Breast epithelium (tissue), 4 donors: ENCODE results near the gene ATXN7L1. TPM values are rescaled to one million over a fixed set of nuclear protein-coding genes. Genes with fewer than 3 reads are reported as not detected.

Experiments
- DNase-seq, 2 donors: peaks; one replicate each; pipeline ENCODE4 v3.0.0-alpha.2; 2019; ENCODE audit warnings: low spot score in 2 of 2
- H3K27ac ChIP-seq, 2 donors: fragments of 200-600 bp; sonication (generic) in 1 of 2; one replicate each; pipeline ENCODE4 v1.5.1; 2016 to 2019; ENCODE audit warnings: mild to moderate bottlenecking in 1 of 2
- H3K27me3 ChIP-seq, 2 donors: fragments of 200-600 bp; sonication (generic) in 1 of 2; one replicate each; pipeline versions ENCODE4 v1.5.1 to v1.6.0; 2017 to 2019; ENCODE audit warnings: control low read depth in 1 of 2, mild to moderate bottlenecking in 1 of 2
- H3K36me3 ChIP-seq: fragments of 200-600 bp; one replicate; pipeline ENCODE4 v1.5.1; 2019
- H3K4me1 ChIP-seq, 2 donors: fragments of 200-600 bp; sonication (generic); one replicate each; pipeline ENCODE4 v1.5.1; 2016 to 2019; ENCODE audit warnings: control low read depth in 1 of 2
- H3K4me3 ChIP-seq, 3 donors: fragments of 200-600 bp; sonication (generic); 1 replicate in 2 of 3; 2 replicates in 1 of 3; pipeline ENCODE4 v1.5.1; 2016 to 2019; ENCODE audit warnings: mild to moderate bottlenecking in 3 of 3, moderate library complexity in 2 of 3
- H3K9me3 ChIP-seq, 2 donors: fragments of 200-600 bp; sonication (generic) in 1 of 2; one replicate each; pipeline ENCODE4 v1.5.1; 2016 to 2019; ENCODE audit warnings: control low read depth in 1 of 2
- CTCF ChIP-seq, 3 donors: fragments of 450-650 bp; IDR thresholded peaks; one replicate each; pipeline ENCODE4 v1.5.1; 2016 to 2017; ENCODE audit warnings: antibody characterized with exemption in 3 of 3, mild to moderate bottlenecking in 3 of 3, moderate library complexity in 3 of 3
- POLR2A ChIP-seq: fragments of 450-650 bp; IDR thresholded peaks from one replicate; pipeline ENCODE4 v1.6.1; 2016; ENCODE audit warnings: antibody characterized with exemption, mild to moderate bottlenecking, moderate library complexity
- POLR2AphosphoS5 ChIP-seq, 3 donors: sonication (generic); formaldehyde crosslinking; IDR thresholded peaks; one replicate each; pipeline ENCODE4 v1.6.1; 2017; ENCODE audit warnings: antibody characterized with exemption in 3 of 3
- intact Hi-C: fragments of 100-400 bp; cut with DNase I; formaldehyde crosslinking; loops from one replicate; pipeline ENCODE4 v1.15.1; 2023; ENCODE audit warnings: low total_unique reads
- total RNA-seq, 3 donors: library from RNA; depleted of rRNA; stranded (reverse); fragments of >200 nt; gene quantifications; one replicate each; pipeline ENCODE4 v1.1.0, GENCODE V29; 2016

The ATXN7L1 gene
- total RNA-seq, 3 donors from 2014 or later = 10.7 to 18.4 (median 12.5) TPM

DNA sequence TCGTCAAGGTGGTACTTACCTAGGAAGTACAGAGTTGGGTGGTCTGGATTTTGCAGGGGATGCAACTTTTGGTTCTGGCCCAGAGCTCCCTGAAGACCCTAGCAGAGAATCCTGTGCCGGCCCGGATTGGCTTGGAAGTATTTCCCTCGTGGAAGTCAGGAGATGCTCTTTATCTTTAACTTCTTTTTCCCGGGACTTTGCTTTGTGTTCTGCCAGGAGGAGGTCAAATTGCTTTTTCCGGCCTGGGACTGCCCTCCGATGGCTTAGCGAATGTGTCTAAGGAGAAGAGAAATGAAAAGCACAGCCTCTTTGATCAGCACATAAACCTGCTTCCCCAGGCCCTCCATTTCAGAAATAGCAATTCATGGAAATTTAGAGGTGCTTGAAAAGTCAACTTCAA lies 238.1 kb downstream of the ATXN7L1 start:
- H3K27me3 ChIP-seq = no peaks in the 10 kb centered on the region
- intact Hi-C loops = no loop called here
- no peaks in the 10 kb centered on the region for H3K36me3 ChIP-seq
- no peak for TF ChIP-seq CTCF (IDR thresholded peaks at IDR 0.05)
- TF ChIP-seq POLR2AphosphoS5 (IDR thresholded peaks at IDR 0.05) = no peak
- no peak for TF ChIP-seq POLR2A
- no peak for DNase-seq
- H3K9me3 ChIP-seq = no peaks in the 10 kb centered on the region
- no peak overlapping the region for H3K4me3 ChIP-seq
- no peaks in the 10 kb centered on the region for H3K4me1 ChIP-seq
- H3K27ac ChIP-seq = no peak overlapping the region

GRCh38 chr7:105637755-105638154 lies 238.6 kb downstream of the ATXN7L1 start:
- intact Hi-C loops = no loop called here
- no peaks in the 10 kb centered on the region for H3K36me3 ChIP-seq

DNA sequence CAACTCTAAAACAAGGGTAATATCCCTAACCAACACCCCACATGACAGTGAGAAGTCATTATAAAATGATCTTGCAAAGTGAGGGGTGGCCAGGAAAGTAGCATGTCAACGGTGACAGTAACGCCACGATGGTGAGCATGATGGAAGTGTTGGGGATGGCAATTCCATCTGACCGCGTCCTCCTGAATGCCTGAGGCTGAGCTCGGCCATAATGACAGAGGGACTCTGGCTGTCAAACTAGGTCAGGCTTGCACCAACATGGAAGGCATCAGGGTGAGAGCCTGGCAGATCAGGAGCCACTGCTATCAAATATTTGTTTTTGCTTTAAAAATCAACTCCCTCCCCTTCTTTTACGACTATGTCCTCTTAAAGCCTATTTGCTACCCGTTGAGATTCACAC lies 239.4 kb downstream of the ATXN7L1 start:
- DNase-seq = no peak
- no peak overlapping the region for H3K27ac ChIP-seq

More at GRCh38 chr7:105637755-105638154, 238.6 kb downstream of the ATXN7L1 start:
- Histone ChIP-seq H3K4me3 (no peak overlapping the region), H3K9me3 (no peaks in the 10 kb centered on the region), H3K27ac (no peak overlapping the region), H3K27me3 (no peaks in the 10 kb centered on the region), H3K4me1 (no peaks in the 10 kb centered on the region)
- no peak for DNase-seq
- TF ChIP-seq POLR2A (no peak), CTCF (IDR thresholded peaks at IDR 0.05) (no peak), POLR2AphosphoS5 (IDR thresholded peaks at IDR 0.05) (no peak)

DNA sequence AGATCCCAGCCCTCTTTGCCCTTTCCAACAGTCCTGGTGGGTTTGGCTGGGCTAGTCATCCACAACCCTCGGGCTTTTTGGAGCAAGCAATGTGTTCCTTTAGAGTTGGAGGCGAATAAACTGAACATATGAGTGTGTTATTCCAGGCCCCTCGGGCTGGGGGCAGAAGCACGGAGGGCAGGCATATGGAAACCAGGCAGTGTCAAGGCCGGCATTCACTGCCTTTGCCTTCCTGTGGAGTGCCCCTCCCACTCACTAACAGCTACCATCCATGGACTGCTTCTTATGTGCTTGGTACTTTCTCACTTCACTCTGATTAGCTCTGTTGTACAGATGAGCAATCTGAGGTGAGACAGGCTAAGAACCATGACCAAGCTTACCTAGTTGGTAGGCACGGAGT lies 241.2 kb downstream of the ATXN7L1 start:
- TF ChIP-seq POLR2AphosphoS5 (IDR thresholded peaks at IDR 0.05) = no peak
- no peak for TF ChIP-seq CTCF (IDR thresholded peaks at IDR 0.05)
- no peak for TF ChIP-seq POLR2A
- no peaks in the 10 kb centered on the region for H3K36me3 ChIP-seq
- H3K27ac ChIP-seq = no peak overlapping the region
- no peak overlapping the region for H3K4me3 ChIP-seq
- intact Hi-C loops = no loop called here
- no peaks in the 10 kb centered on the region for H3K4me1 ChIP-seq
- no peaks in the 10 kb centered on the region for H3K27me3 ChIP-seq
- no peak for DNase-seq
- no peaks in the 10 kb centered on the region for H3K9me3 ChIP-seq

More for the DNA sequence above, 239.4 kb downstream of the ATXN7L1 start:
- TF ChIP-seq CTCF (IDR thresholded peaks at IDR 0.05) = no peak
- TF ChIP-seq POLR2A = no peak
- no peak for TF ChIP-seq POLR2AphosphoS5 (IDR thresholded peaks at IDR 0.05)
- Histone ChIP-seq H3K4me3 (no peak overlapping the region), H3K27me3 (no peaks in the 10 kb centered on the region), H3K4me1 (no peaks in the 10 kb centered on the region), H3K9me3 (no peaks in the 10 kb centered on the region), H3K36me3 (no peaks in the 10 kb centered on the region)
- intact Hi-C loops = no loop called here

GRCh38 chr7:105625986-105626385 lies 250.4 kb downstream of the ATXN7L1 start:
- Histone ChIP-seq H3K36me3 (peaks cover 6% of the 10 kb centered on the region), H3K4me3 (no peak overlapping the region), H3K9me3 (no peaks in the 10 kb centered on the region), H3K4me1 (no peaks in the 10 kb centered on the region), H3K27me3 (no peaks in the 10 kb centered on the region), H3K27ac (no peak overlapping the region)
- no peak for TF ChIP-seq CTCF (IDR thresholded peaks at IDR 0.05)
- TF ChIP-seq POLR2A = no peak
- TF ChIP-seq POLR2AphosphoS5 (IDR thresholded peaks at IDR 0.05) = no peak
- intact Hi-C loops = no loop called here
- no peak for DNase-seq
